Sigmoid colon (tissue), 4 donors: ENCODE measurements around the gene NCOA7.

Experiments
- CTCF ChIP-seq, 4 experiments: fragments of 450-650 bp in 3 of 4; fragments of 200-600 bp in 1 of 4; IDR thresholded peaks; one replicate each; pipeline ENCODE4 v1.5.1; 2016 to 2019; ENCODE audit warnings: antibody characterized with exemption in 4 of 4, mild to moderate bottlenecking in 3 of 4, moderate library complexity in 2 of 4
- EP300 ChIP-seq, 4 donors: sonication (generic); formaldehyde crosslinking; IDR thresholded peaks; one replicate each; pipeline ENCODE4 v1.6.1; 2017; ENCODE audit warnings: antibody characterized with exemption in 4 of 4
- POLR2A ChIP-seq, 2 donors: fragments of 450-650 bp; IDR thresholded peaks; one replicate each; pipeline ENCODE4 v1.6.1; 2016; ENCODE audit warnings: antibody characterized with exemption in 2 of 2, mild to moderate bottlenecking in 2 of 2, moderate library complexity in 2 of 2

DNA sequence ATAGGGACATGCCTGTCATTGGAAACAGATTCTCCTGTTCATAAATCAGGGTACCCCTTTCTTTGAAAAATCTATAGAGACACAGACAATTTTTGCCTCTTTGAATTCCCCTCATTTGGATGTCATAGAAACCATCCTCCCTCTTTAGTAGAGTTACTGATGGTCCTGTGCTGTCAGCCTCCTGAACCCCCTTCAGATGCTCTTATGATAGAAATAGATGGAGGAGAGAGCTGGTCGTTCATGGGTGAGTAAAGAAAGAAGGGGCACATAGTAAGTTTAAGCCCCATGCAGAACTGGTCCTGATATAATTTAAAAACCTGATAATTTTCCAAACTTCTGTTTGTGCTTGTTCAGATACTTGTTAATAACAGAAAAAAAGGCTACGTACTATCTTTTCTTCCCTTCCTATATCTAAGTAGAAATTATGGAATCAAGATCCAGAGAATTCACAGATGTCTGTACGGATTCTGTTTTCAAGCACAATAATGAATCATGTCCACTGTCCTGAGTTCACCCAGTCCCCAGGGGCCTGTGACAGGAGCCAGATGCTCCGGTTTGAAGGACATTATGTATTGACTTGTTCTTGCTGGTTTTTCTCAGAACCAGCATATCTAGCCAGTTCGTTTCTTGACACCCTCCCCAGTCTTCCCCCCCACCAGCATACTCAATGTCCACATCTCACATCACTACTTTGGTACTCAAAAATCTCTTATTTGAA is 78.1 kb downstream of the NCOA7 start:
- TF ChIP-seq CTCF (IDR thresholded peaks at IDR 0.05) = no peak
- TF ChIP-seq EP300 (IDR thresholded peaks at IDR 0.05) = peak in 2 of 4 donors; percentile 42 to 44
- no peak for TF ChIP-seq POLR2A (IDR thresholded peaks at IDR 0.05)
